Activated CD8-positive, alpha-beta memory T cell treated with anti-CD3 and anti-CD28 coated beads, Interleukin-2, amount 50 U/mL, for 48 hours (primary cell): ENCODE data around the gene PDE9A.
"Not testable (repeated sequence)": the region's sequence is repeated elsewhere in the genome, so short reads cannot be mapped to it uniquely, and the experiment has no call there.

Experiments used
- DNase-seq: peaks from one replicate; pipeline ENCODE4 v3.0.0-alpha.2; 2020

PDE9A gene

DNA sequence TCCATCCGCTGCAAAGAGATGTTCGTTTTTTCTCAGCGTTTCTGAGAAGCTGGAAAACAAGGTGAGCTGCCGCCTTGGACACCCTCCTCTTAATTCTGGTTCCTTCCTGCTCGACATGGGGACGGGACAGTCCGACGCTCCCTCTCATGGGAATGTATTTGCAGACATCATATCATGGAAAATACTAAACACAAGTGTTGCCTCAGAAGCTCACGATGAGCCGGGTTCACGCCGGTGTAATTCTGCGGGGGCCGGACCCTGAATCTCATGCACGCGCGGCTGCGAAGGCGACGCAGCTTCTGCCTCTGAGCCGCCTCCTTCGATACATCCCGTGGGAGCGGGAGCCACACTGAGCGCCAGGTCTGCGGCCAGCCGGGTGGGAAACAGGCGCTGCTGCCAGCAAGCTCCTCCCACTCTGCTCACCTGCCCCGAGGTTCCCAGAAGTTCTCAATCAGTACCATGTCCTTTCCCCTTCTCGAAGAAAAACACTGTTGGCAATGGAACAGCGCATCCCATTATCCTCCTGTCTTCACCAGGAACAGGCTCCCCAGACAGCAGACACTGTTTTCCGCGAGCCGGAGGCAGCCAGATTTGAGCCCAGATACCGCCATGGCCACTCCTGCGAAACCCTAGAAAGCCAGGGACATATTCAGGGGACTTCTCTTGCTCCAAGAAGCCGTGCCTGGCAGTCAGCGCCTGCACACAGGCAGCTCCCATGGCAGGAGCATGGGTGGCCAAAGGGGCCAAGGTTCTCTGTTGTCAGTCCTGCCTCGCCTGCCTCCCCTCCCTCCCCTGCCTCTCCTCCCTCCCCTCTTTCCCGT, 127.9 kb downstream of the PDE9A start:
- DNase-seq, result no peak

DNA sequence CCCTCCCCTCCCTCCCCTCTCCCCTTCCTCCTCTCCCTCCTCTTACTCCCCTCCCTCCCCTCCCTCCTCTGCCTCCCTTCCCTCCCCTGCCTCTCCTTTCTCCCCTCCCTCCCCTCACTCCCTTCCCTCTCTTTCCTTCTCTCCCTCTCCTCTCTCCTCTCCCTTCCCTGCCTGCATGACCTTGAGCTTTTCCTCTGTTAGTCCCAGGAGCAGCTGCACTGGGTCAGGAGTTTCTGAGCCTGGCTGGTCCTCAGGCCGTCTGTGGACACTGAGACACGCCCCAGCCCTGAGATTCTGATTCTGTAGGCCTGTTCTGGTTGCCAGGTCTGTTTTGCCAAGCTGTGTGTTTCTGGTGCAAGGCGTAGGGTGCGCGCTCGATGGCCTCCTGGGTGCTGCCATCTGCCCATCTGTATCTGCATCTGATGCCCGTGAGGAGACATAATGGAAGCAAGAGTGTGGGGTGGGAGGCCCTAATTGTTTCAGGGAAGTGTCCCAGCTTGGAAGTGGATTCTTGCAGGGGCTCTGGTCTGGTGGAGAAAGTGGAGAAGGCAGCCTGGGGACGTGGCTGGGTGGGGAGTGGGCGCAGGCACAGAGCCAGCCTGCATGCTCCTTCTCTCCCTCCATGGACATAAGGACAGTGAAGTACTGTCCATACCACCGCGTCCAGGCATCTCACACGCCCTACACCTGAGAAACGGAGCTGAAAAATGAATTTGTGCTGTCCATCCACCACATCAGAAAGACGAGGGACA, 128.7 kb downstream of the PDE9A start:
- no peak for DNase-seq

DNA sequence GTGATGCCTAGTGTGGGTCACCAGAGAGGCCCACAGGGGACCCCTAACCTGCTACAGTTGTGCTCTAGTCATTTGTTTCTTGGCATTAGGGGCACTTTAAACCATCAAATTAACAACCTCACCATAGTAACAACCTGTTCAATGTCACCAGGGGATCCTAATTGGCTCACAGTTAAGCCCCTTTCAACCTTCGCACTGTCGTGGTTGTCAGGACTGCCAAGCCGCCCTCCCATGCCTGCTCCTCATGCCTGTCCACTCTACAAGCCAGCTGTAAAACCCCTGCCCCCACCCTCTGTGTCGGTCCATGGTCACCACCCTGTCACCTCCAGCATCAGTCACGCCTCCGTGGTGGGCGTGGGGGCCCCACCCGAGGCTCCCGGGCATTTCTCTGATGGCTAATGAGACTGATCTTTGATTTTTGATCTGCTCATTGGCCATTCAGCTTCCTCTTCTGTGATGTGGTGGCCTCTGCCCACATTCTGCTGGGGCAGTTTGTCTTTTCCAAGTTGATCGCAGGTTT, 129.4 kb downstream of the PDE9A start:
- DNase-seq, result no peak

DNA sequence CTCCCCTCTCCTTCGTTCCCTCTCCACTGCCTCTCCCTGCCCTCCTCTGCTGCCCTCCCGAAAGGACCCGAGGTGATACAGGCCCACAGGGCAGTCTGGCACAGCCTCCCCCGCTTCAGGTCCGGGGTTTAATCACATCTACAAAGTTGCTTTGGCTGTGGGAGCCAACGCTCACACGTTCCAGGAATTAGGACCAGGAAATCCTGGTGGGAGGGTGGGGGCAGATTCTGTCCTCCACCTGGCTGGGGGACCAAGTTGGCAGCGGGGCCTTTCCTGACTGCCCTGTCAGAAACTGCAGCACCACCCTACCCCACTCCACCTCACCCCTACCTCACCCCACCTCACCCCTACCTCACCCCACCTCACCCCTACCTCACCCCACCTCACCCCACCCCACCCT, 130.9 kb downstream of the PDE9A start:
- DNase-seq, result no peak

DNA sequence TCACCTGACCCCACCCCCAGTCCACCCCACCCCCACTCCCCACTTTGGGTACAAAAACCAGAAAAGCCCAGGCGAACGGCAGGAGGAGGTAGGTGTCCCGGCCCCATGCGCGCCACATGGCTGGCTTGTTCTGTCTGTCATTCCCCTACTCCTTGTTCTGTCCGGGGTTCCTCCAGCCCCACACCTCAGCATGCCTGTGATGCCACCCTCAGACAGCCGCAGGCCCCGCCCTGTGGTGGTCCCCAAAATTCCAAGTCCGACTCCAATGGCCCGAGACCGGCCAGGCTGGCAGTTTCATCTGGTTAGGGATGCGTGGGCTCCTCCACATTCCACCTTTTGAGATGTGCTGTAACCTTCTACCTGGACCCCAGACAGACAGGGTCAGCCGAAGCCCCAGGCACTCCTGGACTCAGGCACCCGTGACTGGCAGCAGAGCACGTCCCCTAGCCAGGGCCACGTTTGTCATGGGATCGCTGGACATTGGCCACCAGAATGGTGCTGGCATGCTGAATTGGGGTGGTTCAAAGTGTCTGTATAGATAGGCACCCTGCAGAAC, 131.6 kb downstream of the PDE9A start:
- no peak for DNase-seq

DNA sequence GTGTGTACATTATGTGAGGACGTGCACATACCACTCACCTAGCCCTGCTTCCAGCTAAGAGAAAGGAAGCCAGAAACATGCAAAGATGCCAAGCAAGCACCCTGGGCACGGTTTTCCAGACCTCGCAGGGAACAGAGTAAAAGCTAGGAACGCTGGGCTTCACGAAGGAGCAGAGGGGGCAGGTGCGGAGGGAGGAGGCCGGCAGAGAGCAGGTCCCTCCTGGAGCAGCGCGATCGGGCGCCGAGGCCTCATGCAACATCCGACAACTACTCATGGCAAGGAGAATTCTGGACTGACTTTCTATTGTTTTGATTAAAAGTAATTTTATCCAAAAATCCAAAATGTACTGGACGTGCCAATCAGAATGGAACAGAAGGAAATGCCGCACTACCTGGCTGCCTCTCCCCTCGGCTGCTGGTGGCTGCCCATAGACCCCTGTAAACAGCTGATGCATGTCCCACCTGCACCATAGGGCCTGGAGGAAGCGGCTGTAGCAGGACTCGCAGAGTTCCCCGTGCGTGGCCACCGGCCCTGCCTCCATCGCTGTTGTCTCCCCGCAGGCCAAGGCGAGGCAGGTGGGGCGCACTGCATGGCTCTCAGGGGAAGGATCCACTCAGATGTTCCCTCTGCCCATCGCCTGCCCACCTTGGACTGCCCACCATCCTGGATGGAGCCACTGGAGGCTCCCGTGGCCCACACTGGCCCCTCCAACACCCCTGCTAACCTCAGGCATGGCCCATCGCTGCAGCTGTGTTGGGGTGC, 132.4 kb downstream of the PDE9A start:
- no peak for DNase-seq

DNA sequence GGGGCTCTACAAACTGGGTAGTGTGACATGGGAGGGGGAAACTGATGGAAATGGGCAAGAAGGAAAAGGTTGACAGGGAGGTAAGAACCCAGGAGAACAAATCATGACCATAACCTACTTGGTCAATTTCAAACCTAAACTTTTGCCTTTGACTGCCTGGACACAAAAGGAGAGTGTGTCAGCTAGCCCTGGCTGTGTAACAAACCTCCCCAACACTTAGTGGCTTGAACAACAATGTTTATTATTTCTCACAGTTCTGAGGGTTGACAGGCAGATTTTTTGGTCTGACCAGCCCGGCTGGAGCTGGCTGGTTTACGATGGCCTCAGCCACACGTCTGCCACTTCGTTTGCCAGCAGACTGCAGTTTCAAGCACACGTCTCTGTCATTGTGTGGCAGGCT, 133.5 kb downstream of the PDE9A start:
- DNase-seq, result no peak

DNA sequence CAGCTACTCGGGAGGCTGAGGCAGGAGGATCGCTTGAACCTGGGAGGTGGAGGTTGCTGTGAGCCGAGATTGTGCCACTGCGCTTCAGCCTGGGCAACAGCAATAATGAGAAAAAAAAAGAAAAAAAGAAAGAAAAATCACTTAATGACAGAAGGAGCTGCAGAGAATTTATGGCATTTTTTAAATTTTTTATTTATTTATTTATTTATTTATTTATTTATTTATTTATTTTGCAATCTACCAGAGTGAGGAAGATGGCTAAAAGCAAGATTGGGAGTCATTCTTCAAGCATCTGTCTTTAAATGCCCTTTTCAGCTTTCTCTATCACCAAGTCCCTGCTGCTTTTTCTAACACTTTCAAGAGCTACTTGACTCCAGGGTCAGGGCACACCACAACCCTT, 134.2 kb downstream of the PDE9A start:
- DNase-seq, result no peak

DNA sequence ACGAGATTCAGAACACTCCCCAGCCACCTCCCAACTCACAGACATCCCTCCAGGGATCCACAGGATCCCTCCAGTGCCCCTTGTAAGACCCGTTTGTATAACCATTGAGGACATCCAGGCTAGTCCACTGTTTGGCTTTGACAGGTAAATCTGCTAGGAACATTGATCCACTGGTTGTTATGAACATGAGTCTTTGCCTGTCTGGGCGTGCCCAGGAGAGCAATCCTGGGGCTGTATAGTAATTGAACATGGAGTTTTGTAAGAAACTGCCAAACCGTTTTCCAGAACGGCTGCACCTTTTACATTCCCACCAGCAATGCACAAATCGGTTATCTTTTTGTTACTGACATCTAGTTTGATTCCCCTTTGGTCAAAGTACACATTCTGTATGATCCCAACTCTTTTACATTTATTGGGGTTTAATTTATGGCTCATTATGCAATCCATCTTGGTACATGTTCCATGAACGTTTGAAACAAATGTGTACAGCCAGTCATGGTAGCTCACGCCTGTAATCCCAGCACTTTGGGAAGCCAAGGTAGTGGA, 137.2 kb downstream of the PDE9A start:
- no peak for DNase-seq

DNA sequence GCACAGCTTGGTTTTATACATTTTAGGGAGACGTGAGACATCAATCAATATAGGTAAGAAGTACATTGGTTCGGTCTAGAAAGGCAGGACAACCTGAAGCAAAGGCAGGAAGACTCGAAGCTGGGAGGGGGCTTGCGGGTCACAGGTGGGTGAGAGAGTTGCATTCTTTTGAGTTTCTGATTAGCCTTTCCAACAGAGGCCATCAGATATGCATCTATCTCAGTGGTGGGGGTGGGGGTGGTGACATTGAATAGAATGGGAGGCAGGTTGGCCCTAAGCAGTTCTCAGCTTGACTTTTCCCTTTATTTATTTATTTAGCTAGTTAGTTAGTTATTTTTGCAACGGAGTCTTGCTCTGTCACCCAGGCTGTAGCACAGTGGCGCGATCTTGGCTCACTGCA, 140.4 kb downstream of the PDE9A start:
- DNase-seq, result no peak

DNA sequence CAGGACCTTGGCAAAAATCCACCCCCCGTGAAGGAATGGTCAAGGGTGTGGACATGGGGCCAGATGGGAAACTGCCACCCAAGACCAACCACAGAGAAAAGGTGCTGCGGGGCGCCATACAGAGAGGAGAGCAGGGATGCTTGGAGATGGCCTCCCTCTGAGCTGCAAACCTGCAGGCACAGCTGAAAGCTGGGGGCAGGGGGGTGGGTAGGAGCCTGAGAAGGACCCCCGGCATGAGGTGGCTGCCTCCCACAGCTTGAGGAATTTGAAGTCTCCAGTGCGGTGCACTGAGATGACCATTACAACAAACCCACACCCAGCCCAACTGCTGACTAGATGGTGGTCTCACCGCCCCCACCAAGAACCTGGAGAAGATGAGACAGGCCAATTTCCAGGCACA, 141.1 kb downstream of the PDE9A start:
- no peak for DNase-seq

DNA sequence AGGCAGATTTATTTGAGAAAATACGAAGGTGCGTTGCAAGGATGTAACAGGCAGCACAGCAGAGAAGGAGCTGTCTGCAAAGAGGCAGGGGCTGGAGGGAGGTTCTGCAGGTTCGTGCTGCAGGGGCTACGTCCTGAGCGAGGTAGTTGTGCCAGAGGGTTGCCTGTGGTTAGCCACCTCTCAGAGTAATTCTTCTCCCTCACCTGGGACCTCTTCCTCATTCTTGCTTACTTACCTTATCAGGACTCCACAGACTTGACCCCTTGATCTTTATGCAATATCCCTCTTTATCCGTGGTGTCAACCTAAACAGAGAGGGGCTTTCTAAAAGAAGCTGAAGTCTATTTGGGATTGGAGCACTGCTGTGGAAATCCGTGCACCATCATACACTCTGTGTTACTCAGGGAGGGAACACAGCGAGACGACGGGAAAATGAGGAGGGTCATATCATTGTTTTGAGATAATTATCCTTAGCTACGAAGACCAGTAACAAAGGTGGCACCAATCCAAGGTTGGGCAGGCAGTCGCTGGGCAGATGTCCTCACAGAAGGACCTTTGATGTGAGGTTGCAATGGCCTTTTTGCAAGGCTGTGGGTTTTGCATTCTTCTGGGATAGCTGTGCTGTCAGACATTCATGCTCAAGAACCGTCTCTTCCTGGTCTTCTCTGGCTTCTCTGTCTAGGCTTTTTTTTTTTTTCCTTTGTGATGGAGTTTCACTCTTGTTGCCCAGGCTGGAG, 143.1 kb downstream of the PDE9A start:
- DNase-seq, result no peak

DNA sequence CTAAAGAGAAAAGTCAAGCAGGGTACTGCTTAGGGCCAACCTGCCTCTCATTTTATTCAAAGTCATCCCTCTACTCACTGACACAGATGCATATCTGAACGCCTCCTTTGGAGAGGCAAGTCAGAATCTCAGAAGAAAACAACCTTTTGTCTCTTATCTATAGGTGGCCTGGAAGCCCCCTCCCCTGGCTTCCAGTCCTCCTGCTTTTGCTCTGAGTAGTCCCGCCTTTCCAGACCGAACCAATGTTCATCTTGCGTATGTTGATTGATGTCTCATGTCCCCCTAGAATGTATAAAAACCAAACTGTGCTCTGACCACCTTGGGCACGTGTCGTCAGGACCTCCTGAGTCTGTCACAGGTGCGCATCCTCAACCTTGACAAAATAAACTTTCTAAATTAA, 144.1 kb downstream of the PDE9A start:
- DNase-seq, result no peak

DNA sequence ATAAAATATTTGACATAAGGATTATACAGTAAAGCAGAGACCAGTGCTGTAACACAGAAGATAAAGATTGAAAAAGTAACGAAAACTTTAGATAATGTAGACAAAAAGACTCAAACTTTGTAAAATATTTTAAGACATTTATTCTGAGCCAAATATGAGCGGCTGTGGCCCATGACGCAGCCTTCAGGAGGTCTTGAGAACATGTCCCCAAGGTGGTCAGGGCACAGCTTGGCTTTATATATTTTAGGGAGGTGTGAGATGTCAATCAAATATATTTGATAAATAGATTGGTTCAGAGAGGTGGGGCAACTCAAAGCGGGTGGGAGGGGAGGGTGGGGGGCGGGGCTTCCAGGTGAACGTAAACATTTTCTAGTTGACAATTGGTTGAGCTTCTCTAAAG, 144.7 kb downstream of the PDE9A start:
- no peak for DNase-seq

DNA sequence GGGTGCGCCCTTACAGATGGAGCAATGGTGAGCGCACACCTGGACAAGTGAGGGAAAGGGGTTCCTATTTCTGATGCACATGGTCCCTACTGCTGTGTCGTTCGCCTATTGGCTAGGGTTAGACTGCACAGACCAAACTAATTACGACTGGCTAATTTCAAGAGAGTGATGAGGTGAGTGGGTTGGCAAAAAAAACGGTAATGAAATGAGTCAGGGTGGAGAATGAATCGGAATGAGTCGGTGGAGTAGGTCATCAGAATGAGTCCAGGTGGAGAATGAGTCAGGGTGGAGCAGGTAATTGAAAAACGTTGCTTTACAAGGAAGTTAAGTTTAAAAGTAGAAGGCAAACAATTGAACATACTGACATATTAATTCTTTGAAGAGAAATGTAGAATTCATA, 146.1 kb downstream of the PDE9A start:
- peak; percentile 41 for DNase-seq

DNA sequence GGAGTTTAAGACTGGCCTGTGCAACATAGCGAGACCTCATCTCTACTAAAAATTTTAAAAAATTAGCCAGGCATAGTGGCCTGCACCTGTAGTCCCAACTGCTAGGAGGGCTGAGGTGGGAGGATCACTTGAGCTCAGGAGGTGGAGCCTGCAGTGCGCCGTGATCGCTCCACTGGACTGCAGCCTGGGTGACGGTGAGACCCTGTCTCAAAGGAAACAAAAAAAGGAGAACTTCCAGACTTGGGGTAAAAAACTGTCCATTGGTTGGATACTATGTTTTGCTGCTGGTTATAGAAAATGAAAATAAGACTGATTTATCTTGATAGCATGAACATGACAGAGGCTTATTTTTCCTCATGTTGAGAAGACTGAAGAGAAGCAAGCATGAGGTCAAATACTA, 146.5 kb downstream of the PDE9A start:
- peak; percentile 28 for DNase-seq

DNA sequence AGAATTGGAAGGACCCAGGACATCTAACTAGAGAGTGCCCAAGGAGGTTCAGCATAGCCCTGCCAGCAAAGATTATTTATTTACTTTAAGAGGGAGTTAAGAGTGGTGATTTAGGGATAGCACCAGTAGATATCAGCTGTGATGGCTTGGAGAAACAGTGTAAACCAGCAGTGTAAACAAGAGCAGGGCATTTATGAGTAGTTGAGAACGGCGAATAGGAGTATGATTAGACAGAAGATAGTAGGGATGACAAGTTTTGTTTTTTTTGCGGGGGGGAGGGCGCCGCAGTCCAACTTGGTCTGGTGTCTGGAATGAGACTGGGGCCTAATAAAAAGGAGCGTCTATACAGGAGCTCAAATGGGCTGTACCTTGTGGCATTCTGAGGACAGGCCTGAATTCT, 148.2 kb downstream of the PDE9A start:
- not testable (repeated sequence) for DNase-seq

DNA sequence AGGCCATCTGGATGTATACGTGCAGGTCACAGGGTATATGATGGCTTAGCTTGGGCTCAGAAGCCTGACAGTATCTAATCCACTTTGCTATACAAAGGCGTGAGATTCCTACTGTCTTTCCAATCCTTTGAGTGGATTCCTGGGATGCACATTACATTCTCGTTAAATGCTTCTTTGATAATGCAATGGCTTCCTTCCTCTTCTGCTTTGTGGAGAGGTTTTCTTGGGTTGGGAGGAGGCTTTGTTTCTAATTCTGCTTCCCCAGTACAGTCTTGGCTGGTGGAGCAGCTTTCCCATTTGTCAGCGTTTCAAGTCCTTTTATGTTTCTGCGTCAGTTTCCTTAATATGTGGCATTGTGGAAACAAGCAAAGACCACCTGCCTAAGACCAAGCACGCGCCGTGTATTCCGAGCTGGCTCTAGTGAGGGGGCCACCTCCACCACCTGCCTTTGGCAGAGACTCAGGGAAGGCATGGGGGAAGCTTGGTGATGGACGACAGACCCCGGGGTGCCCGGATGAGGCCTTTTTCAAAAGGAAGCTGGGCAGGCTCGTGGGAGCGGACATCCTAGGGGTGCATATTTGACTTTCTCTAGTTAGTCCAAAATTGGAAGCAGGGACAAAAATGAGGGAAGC, 153.2 kb downstream of the PDE9A start:
- peak; percentile 29 for DNase-seq

DNA sequence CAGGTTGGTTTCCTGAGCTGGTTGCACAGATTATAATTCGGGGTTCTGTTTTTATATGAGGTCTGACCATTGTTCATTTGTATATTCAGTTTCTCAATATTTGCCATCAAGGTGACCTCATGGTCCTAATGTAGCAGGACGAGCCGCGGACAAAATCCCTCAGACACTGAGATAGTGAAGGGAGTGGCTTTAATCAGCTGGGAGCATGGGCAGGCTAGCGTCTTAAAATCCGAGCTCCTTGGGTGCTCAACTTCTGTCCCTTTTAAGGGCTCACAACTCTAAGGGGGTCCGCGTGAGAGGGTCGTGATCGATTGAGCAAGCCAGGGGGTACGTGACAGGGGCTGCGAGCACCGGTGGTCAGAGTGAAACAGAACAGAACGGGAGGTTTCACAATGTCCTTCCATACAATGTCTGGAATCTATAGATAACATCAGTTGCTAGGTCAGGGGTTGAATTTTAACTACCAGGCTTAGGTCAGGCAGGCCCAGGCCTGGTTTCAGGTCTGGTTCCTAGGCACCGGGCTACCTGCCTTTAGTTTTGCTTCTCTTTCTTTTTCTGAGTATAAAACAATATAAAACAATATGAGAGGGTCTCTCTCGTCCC, 154.0 kb downstream of the PDE9A start:
- peak; percentile 28 for DNase-seq

DNA sequence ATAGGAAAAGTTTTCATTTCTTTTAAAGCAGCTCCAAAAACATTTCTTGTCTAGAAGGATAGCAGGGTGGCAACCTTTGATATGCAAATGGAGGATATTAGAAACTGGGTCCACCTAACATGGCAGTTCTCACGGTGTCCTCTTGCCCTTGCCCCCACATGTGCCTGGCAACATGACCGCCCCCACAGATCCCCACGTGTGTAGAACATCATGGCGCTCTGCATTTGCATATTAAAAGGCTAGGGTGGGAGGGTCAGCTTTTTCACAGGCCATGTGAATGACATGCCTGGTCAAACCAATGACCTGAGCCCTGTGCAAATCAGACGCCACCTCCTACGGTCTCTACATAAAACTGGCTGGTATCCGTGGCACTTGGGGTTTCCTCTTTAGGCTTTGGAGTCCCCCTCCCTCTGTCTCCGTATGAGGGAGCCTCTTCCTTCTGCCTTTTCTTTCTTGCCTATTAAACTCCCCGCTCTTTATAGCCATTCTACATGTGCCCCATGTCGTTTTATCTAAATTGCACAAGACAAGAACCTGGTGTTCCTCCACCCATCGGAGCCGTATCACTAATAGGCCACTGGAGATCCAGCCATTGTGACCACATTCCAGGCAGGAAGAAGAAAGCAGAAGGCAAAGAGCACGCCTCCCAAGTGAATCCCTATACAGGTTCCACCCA, 154.7 kb downstream of the PDE9A start:
- DNase-seq, result peak; percentile 32

DNA sequence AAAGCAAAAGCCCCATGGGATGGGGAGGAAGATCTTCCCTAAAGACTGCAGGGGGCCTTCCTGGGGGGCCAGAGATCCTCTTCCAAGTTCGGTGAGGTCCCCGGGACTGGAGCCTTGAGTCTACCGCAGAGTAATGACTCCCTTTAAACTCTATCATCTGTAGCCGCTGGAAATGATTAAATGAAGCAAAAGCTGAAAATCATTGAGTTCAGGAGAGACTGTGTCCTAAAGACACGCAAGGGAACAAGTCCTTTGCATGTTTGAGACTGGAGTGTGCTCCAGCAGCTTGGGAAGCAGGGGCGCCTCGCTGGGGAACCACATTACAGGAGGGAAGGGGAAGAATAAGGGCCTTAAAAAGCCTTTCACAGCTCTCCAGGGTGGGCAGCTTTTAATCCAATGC, 155.8 kb downstream of the PDE9A start:
- peak; percentile 13 for DNase-seq
